ENCODE data around the gene RAB11FIP2.

GRCh38 chr10:117989962-117990361 lies 56.8 kb downstream of the RAB11FIP2 start:
- TF ChIP-seq CTCF (IDR thresholded peaks at IDR 0.05): no peak
- no peak for TF ChIP-seq FOXM1 (IDR thresholded peaks at IDR 0.05; ENCODE audit: low read depth)
- TF ChIP-seq RAD21 (IDR thresholded peaks at IDR 0.05; ENCODE audit: low read length): peak; percentile 34; the same call in 1 of the 2 replicates
